Stimulated activated CD4-positive, alpha-beta T cell treated with anti-CD3 and anti-CD28 coated beads, Interleukin-4, amount 100 ng/mL, for 48 hours (primary cell): ENCODE measurements around the gene SOX6.

ENCODE experiments used
- DNase-seq, 2 donors: peaks; one replicate each; pipeline ENCODE4 v3.0.0-alpha.2; 2020; ENCODE audit warnings: low read depth in 2 of 2

Gene SOX6

DNA sequence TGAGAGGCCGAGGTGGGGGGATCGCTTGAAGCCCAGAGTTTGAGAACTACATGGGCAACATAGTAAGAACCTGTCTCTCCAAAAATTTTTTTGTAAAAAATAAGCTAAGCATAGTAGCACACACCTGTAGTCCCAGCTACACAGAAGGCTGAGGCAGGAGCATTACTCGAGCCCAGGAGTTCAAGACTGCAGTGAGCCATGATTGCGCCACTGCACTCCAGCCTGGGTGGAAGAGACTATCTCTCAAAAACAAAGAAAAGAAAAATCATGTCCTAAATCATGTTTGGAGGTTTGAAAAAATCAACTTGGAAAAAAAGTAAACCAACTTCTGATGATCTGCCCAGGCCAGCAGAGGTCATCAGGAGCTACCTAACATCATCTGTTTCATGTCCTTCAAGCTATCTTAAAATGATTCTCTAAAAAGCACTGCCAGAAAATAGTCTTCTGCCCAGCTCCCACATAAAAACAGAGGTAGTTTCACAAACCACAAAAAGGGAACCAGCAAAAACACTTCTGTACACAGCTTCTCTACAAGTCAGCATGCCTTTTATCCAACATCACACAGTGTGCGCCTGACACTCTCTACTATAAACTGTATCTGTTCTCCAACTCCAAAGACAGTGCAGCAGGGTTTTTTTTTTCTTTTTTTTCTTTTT lies 165.0 kb downstream of the SOX6 start:
- DNase-seq: no peak

DNA sequence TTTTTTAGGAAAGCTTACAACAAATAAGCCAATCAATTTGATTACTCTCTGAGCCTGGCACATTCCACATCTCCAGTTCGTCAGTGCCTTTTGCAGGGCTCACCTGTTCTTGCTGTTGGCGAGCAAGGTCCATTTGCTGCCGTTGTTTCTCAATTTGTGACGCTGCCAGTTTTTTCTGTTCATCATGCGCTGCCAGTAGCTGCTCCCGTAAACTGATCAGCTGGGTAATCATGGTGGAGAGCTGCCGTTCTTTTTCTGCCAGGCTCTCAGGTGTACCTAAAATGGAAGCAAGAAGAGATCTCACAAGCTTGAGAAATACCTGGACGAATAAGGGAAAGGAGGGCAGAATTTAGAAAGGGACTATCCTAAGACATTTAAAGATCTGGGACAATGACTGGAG lies 169.7 kb downstream of the SOX6 start:
- DNase-seq: no peak

DNA sequence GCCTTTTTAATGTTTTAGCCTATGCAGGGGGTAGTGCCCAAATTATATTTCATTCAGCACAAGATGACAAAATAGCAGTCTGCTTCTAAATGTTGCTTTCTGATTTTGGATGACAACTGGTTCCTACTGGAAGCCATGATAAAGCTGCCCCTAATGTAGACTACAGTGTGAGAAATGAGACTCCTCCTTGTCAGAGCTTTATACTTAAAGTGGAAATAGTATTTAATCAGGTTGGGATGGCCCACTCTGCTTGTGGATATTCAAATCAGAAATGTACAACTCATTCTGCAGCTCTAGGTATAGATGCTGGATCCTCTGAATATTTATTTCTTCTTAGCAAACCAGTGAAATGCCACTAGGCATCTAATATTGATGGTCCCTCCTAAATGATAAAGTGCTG lies 171.3 kb downstream of the SOX6 start:
- no peak for DNase-seq

DNA sequence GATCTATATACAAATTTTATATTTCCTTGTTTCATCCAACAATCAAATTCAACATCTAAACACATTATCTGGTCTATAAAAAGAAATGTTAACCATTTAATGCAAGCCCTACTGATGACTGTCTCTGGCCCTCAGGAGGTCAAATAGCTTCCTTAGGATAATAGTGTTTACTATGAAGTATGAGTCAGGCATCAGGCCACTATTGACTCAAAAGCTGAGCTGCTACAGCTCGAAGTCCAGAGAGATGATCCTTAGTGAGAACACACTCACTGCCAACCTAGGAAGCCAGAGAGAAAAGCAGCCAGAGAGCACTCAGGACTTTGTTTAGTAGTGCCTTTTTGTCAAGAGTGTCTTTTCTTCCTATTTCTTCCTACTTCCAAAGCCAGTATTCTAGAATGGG lies 171.8 kb downstream of the SOX6 start:
- DNase-seq: no peak

DNA sequence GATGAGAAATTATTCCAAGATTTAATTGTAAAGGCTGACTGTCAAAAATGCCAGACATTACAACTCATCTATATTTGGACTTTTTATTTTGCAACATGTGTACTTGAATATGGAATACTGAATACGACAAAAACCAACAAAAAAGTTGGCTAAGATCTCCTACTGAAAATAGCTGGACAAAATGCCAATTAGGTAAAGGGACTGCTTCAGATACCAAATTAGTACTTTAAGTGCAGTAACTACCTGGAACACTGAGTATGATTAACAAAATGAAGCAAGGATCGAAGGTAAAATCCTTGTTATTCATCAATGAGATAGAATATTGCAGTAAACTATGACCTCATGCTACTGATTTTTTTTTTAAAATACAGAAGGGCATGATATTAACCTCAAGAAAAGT lies 173.8 kb downstream of the SOX6 start:
- no peak for DNase-seq

DNA sequence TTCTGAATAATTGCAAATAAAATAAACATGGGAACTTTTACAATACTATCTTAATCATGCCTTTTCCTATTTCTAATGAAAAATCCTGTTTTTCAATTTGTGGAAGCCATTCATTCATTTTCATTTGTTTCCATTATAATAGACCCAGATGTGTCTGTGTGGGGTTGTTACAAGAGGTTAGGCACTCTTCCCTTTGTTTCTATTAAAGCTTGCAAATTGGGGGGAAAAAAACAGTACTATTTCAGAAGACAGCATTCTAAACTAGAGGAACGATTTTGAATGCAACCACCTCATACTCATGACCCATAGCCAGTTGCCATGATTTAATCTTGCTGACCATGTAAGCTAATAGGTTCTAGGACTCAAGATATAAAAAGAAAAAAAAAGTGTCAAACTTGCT lies 175.5 kb downstream of the SOX6 start:
- DNase-seq: no peak

DNA sequence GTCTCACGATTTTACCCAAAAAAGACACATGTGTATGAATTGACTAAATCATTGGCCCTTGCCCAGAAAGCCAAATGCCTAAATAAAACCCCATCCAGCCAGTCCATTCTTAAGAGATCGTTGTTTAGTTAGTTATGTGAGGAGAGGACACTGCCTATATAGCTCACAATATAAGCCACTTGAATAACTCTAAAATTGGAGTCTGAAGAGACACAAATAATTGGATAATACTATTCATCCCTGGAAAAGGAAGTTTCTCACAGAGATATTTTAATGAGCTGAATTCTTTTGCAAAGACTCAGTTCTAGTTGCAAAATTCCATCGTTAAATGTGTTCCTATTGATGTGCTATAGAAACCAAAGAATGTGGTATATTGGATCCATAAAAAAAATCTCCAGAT lies 176.7 kb downstream of the SOX6 start:
- DNase-seq: no peak

DNA sequence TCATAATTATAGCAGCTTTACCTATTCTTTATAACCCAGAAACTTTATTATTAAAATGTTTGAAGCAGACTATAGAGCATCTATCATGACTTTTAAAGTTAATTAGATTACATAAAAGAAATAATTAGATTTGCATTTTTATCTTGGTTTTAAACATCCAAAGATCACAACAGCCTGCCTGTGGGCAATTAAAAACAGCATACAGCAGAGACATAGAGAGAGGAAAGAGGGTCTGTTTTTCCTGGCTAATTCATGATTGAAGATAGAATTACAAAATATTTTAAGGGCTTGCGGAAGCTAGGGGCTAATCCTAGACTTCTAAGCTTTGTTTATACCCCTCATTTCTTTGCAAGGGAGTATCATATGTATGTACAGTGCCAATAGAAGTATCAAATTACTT lies 178.1 kb downstream of the SOX6 start:
- DNase-seq: no peak

DNA sequence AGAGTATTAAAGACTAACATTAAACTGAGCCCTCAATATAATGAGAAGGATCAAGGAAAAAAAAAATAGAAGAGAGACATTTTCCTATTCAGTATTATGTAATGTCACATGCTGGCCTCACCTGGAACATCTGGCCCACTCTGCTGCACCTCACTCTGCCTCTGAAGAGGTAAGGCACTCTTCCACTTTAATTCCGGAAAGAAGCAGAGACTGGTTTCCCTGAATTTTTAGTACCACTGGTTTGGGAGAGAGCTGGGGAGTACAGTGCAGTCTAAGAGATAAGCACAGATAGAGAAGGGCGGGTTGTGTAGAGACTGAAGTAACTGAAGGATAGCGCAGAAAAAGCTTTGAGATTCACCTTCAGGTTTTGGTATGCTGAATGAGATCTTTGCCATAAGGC lies 178.7 kb downstream of the SOX6 start:
- DNase-seq: no peak

DNA sequence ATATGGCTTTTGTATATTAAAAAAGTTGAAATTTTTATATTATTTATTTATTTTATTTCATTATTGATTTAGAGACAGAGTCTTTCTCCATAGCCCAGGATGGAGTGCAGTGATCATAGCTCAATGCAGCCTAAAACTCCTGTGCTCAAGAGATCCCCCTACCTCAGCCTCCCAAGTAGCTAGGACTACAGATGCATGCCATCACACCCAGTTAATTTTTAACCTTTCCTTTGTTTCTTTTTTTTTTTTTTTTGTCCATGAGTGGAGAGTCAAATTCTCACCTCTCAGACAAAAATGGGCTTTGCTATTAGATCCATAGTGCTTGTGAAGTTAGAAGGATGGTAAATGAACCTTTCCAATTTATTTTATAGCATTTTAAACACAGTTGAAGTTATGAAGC lies 182.5 kb downstream of the SOX6 start:
- DNase-seq: no peak

DNA sequence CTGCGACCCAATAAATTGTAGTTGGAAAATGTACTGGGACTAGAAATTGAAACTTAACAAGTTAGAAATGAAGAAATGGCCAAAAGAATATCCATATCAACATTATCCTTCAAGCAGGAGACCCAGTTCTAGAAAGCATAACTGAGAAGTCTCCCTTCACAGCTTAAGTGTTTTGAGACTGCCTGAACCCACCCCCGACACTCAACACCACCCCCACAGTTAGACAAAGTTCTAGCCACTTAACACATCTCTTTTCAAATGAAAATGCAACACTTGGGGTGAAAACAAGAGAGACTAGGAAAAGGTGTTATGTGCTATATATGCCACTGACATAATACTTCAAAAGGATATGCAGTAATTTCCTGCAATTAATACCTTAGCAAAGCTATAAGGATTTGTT lies 184.5 kb downstream of the SOX6 start:
- DNase-seq: no peak

DNA sequence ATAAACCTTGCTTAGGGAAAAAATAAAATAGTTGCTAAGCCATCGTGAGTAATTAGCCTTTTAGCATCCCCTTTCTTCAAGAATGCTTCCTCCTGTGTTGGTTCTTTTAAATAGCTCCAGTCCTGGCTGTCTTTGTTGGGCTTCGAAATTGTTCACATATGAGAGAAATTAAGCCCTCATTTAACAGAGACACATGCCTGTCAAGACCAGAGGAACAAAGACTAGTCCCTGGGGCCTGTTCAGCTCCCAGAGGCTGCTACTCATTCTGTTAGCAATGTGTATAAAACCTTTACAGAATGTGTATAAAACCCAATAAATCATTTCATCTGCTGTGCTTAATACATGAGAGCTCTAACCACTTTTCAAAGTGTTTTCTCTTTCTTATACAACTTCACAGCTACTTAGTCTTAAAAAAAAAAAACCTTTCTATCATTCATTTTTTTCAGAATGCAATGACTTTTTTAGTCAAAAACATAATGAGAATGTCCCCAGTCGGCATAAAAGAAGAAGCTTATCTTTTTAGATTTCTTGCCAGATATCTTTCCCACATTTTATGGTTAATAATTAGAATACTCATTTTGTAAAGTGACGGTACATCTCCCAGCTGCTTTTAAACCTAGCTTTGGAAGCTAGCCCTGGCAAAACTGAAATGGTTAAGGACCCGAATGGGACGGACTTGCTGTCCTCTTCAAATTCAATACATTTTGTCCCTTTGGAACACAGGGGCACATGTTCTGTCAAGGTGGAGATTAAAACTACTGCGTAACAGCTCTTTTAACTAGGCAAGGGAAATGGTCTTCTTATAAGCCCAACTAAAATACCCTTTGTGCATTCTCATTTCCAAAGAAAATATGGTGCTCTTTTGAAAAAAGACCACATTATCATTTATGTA lies 186.1 kb downstream of the SOX6 start:
- no peak for DNase-seq

DNA sequence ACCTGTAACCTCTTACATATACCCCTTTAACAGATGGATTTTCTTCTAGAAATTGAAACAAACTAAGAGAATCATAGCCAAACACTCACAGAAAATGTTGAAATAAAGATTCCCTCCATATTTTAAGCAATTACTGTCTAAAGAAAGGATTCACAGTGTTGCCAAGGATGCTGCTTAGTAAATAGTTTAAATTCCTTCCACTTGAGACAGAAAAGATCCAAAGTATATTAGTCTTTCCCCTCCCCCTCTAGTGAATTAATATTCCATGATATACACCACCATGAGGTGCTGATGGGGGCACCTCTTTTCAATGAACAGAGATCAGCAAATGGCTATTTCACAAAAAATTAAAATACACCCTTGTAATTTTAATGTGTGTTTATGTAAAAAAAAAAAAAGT lies 186.8 kb downstream of the SOX6 start:
- no peak for DNase-seq

DNA sequence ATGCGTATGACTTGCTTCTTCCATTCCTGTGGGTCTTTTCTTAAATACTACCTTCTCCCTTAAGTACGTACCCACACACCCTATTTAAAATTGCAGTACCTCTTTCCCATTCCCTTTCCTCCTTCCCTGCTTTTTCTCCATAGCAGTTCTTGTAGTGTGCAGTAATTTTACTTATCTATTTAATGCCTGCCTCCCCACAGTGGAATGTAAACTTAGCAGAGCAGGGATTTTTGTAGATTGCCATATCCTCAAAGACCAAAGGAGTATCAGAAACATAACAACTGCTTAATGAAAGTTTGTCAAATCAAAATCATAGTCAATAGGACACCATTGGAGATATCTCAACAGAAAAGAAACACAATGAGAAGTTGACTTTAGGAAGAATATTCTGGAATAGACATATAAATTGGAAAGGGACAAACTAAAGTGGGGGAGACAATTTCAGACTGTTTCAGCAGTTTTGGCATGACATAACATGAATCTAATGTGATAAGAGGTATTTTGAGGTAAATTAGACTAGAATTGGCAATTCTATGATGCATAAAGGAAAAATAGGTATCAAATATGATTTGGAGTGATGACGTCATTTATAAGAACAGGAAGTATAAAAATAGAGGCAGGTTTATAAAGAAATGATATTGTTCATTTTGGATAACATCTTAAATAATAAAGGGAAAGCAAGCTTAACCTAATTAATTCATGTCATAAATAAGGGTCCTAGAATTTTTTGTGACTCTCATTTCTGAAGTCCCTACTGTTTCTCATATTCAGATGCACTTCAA lies 188.4 kb downstream of the SOX6 start:
- no peak for DNase-seq

DNA sequence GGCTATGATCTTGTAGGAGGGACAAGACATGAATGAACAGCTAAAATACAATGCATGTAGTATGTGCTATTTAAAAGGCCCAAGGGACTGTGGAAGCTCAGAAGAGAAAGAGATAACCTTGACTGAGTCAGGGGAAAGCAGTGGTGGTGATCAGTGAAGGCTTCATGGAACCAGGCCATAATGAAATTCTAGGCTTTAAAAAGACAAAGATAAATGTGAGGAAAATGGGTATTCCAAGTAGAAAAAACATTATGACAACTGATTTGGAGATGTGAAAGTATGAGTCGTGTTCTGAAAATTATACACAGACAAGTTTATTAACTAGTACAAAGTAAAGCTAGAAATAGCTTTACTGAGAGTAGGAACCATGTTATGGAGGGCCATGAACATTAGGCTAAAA lies 189.8 kb downstream of the SOX6 start:
- DNase-seq: no peak

DNA sequence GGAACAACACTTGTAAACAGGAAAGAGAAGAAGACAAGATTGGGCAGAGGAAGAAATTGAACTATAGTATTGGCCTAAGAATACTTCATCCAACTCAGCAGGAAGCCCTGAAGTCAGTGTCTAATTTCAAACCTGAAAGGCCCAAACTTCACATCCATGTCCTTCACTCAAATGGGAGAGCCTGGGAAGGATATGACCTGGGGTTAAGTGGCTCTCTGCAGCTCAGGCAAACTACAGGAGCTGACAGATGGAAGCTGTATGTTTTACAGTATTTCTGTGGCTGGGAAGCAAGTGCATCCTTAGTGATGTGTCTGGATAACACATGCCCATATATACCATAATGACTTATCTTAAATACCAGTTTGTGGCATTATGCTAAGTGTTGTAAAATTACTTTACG lies 196.2 kb downstream of the SOX6 start:
- DNase-seq: no peak

DNA sequence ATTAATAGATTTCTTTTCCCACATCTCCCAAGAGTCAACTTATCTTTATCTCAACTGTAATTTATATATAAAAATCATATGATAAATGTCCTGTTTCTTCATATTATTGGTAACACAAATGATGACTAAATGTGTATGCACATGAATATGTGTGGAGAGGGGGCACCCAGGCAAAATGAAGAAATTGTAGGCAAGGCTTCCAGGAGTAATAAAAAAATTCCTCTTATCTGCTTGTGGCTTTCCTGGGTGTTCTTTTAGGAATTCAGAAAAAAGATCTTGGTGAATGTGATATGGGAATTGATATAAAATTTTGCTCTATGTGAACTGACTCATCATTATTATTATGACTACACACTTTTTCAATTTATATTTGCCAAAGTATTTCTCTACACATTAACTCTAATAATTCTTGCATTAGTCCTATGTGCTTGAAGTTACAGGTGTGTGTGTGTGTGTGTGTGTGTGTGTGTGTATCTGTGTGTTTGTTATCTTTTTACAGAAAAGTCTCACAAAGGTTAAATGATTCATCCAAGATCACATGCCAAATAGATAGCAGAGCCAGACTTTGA lies 197.8 kb downstream of the SOX6 start:
- DNase-seq: no peak

DNA sequence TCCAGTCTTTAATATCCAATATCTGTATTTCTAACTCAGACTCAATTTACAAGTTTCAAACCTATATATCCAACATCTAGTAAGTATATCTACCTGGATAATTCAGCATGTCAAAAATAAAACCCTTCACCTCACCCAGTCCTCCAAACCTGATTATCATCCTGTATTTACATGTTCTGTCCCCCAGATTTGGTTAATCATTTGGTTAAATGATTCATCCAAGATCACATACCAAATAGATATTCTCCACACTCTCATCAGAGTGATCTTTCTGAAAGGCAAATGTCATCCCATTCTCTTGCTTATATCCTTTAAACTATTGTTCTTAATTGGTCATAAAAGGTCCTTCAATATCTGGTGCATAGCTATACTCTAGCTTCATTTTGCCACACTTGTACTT lies 199.0 kb downstream of the SOX6 start:
- no peak for DNase-seq

DNA sequence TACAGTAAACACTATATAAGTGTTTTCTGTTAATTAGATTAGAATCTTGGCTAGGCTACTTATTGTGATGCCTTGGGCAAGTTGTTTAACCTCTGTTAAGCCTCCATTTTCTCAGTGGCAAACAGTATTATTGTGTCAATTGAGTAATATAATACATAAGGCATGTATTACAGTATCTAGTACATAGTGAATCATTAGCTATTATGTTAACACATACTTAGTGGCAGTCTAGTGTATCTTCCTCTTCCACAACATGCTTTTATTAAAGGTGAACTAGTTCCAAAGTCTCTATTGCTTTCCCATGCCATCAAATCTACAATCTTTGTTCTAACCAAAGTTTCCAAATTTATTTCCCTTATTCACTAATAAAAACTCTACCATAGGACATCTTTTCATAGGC lies 200.9 kb downstream of the SOX6 start:
- no peak for DNase-seq

DNA sequence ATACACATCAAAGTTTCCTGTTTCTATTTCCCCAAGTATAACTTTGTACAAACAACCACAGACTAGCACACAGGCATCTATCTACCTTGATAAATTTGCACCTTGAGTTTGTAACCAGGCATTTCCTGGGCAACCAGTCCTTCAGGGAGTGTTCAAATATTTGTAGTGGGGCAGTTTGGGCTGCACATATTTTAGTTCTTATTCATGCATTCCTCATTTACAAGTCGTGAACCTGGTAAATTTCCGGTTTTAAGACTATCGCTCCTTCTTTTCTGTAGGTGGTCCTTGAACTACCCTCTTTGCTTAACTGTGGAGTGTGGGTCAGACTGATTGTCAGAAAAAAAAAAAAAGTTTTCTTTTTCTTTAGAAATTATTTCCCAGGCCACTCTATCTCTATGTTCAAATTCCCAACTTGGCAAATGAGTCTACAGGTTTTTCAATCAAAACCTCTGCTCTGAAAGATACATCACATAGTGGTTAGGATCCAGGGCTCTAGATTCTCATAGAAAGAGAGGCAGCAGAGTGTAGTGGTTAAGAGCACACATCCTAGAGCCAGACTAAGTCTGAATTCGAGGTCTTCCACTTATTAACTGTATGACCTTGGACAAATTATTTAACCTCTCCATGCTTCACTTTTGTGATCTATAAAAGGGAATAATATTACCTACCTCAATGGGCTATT lies 201.5 kb downstream of the SOX6 start:
- DNase-seq: no peak

DNA sequence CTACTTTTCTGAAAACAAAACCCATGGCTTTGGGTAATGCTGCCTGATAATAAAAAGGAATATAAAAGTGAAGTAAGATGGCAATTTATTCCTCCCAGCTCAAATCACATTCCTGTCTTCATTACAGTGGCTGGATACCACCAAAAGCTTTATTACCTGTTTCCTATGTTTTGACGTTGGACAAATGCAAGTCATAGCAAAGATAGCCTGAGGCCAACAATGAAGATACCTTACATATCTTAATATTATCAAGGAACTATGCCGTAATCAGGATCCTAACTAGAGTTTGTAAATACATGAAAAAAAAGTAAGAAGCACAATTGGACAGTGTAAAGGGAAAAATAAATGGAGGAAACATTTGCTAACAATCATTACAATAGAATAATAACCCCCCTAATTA lies 202.4 kb downstream of the SOX6 start:
- DNase-seq: no peak

DNA sequence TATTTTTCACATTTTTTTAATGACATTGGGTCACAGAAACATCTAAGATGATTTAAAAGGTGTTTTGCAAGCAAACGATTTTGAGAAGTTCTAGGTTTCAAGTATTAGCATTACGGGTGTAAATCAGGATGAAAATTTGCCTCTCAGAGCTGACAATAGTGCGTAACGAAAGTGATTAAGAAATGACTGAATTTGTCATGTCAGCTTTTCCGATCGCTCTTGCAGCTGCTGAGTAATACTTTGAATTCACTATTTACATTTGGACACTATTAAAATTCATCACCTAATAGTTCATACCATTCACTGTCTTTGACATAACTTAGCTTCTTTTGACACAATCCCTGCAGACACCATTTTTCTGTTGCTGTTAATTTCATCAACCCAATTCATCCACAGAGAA lies 205.2 kb downstream of the SOX6 start:
- DNase-seq: no peak
